ENCODE results near the gene ST7.

ST7 gene

GRCh38 chr7:117190104-117190503 is 236.8 kb downstream of the ST7 start:
- Histone ChIP-seq H3K36me3 (ENCODE audit: control insufficient read depth in 2 of 2, insufficient read depth in 2 of 2, low read length in 2 of 2) (peaks cover 10 to 22% of the 10 kb centered on the region in 2 donors), H3K9ac (ENCODE audit: low read length in 2 of 2) (no peak overlapping the region), H3K4me3 (ENCODE audit: low read length in 2 of 2) (no peak overlapping the region), H3K4me1 (ENCODE audit: control insufficient read depth, insufficient read depth, low read length) (no peaks in the 10 kb centered on the region), H3K27me3 (ENCODE audit: control insufficient read depth in 1 of 2, insufficient read depth in 2 of 2, low read length in 2 of 2) (no peaks in the 10 kb centered on the region), H3K27ac (ENCODE audit: low read length) (no peak overlapping the region), H3K9me3 (ENCODE audit: control insufficient read depth in 2 of 2, low read length in 2 of 2) (no peaks in the 10 kb centered on the region)

- Histone ChIP-seq H3K9me3 (ENCODE audit: control insufficient read depth in 2 of 2, low read length in 2 of 2) (no peaks in the 10 kb centered on the region), H3K4me3 (ENCODE audit: low read length in 2 of 2) (no peak overlapping the region), H3K4me1 (ENCODE audit: control insufficient read depth, insufficient read depth, low read length) (no peaks in the 10 kb centered on the region), H3K27me3 (ENCODE audit: control insufficient read depth in 1 of 2, insufficient read depth in 2 of 2, low read length in 2 of 2) (no peaks in the 10 kb centered on the region), H3K27ac (ENCODE audit: low read length) (no peak overlapping the region), H3K36me3 (ENCODE audit: control insufficient read depth in 2 of 2, insufficient read depth in 2 of 2, low read length in 2 of 2) (peaks cover 10 to 22% of the 10 kb centered on the region in 2 donors), H3K9ac (ENCODE audit: low read length in 2 of 2) (no peak overlapping the region)
Measured at GRCh38 chr7:117190746-117191435, 237.6 kb downstream of the ST7 start.

GRCh38 chr7:117192108-117192507 is 238.8 kb downstream of the ST7 start:
- Histone ChIP-seq H3K27ac (ENCODE audit: low read length) (no peak overlapping the region), H3K4me3 (ENCODE audit: low read length in 2 of 2) (no peak overlapping the region)

GRCh38 chr7:117193564-117193963 is 240.3 kb downstream of the ST7 start:
- no peaks in the 10 kb centered on the region for H3K9me3 ChIP-seq (ENCODE audit: control insufficient read depth in 2 of 2, low read length in 2 of 2)

More at GRCh38 chr7:117192108-117192507, 238.8 kb downstream of the ST7 start:
- no peaks in the 10 kb centered on the region for H3K27me3 ChIP-seq (ENCODE audit: control insufficient read depth in 1 of 2, insufficient read depth in 2 of 2, low read length in 2 of 2)
- no peaks in the 10 kb centered on the region for H3K9me3 ChIP-seq (ENCODE audit: control insufficient read depth in 2 of 2, low read length in 2 of 2)
- H3K9ac ChIP-seq (ENCODE audit: low read length in 2 of 2), result no peak overlapping the region
- H3K4me1 ChIP-seq (ENCODE audit: control insufficient read depth, insufficient read depth, low read length), result no peaks in the 10 kb centered on the region
- peaks cover 10 to 22% of the 10 kb centered on the region in 2 donors for H3K36me3 ChIP-seq (ENCODE audit: control insufficient read depth in 2 of 2, insufficient read depth in 2 of 2, low read length in 2 of 2)

GRCh38 chr7:117194445-117194844 is 241.1 kb downstream of the ST7 start:
- no peaks in the 10 kb centered on the region for H3K4me1 ChIP-seq (ENCODE audit: control insufficient read depth, insufficient read depth, low read length)
- H3K9ac ChIP-seq (ENCODE audit: low read length in 2 of 2), result no peak overlapping the region
- H3K27ac ChIP-seq (ENCODE audit: low read length), result no peak overlapping the region
- H3K27me3 ChIP-seq (ENCODE audit: control insufficient read depth in 1 of 2, insufficient read depth in 2 of 2, low read length in 2 of 2), result no peaks in the 10 kb centered on the region
- no peak overlapping the region for H3K4me3 ChIP-seq (ENCODE audit: low read length in 2 of 2)
- H3K36me3 ChIP-seq (ENCODE audit: control insufficient read depth in 2 of 2, insufficient read depth in 2 of 2, low read length in 2 of 2), result peaks cover 10 to 20% of the 10 kb centered on the region in 2 donors
- no peaks in the 10 kb centered on the region for H3K9me3 ChIP-seq (ENCODE audit: control insufficient read depth in 2 of 2, low read length in 2 of 2)

More at GRCh38 chr7:117193564-117193963, 240.3 kb downstream of the ST7 start:
- no peak overlapping the region for H3K4me3 ChIP-seq (ENCODE audit: low read length in 2 of 2)
- H3K36me3 ChIP-seq (ENCODE audit: control insufficient read depth in 2 of 2, insufficient read depth in 2 of 2, low read length in 2 of 2), result peaks cover 10 to 23% of the 10 kb centered on the region in 2 donors
- no peaks in the 10 kb centered on the region for H3K27me3 ChIP-seq (ENCODE audit: control insufficient read depth in 1 of 2, insufficient read depth in 2 of 2, low read length in 2 of 2)
- H3K4me1 ChIP-seq (ENCODE audit: control insufficient read depth, insufficient read depth, low read length), result no peaks in the 10 kb centered on the region
- H3K27ac ChIP-seq (ENCODE audit: low read length), result no peak overlapping the region
- H3K9ac ChIP-seq (ENCODE audit: low read length in 2 of 2), result no peak overlapping the region

- Histone ChIP-seq H3K36me3 (ENCODE audit: control insufficient read depth in 2 of 2, insufficient read depth in 2 of 2, low read length in 2 of 2) (peaks cover 3 to 11% of the 10 kb centered on the region in 2 donors), H3K27ac (ENCODE audit: low read length) (no peak overlapping the region), H3K9me3 (ENCODE audit: control insufficient read depth in 2 of 2, low read length in 2 of 2) (no peaks in the 10 kb centered on the region), H3K4me3 (ENCODE audit: low read length in 2 of 2) (no peak overlapping the region), H3K4me1 (ENCODE audit: control insufficient read depth, insufficient read depth, low read length) (no peaks in the 10 kb centered on the region), H3K27me3 (ENCODE audit: control insufficient read depth in 1 of 2, insufficient read depth in 2 of 2, low read length in 2 of 2) (no peaks in the 10 kb centered on the region), H3K9ac (ENCODE audit: low read length in 2 of 2) (no peak overlapping the region)
Measured at GRCh38 chr7:117195361-117196029, 242.2 kb downstream of the ST7 start.

- no peak overlapping the region for H3K4me3 ChIP-seq (ENCODE audit: low read length in 2 of 2)
- H3K9ac ChIP-seq (ENCODE audit: low read length in 2 of 2), result no peak overlapping the region
- H3K9me3 ChIP-seq (ENCODE audit: control insufficient read depth in 2 of 2, low read length in 2 of 2), result no peaks in the 10 kb centered on the region
- H3K36me3 ChIP-seq (ENCODE audit: control insufficient read depth in 2 of 2, insufficient read depth in 2 of 2, low read length in 2 of 2), result peaks cover 3 to 11% of the 10 kb centered on the region in 2 donors
- H3K27me3 ChIP-seq (ENCODE audit: control insufficient read depth in 1 of 2, insufficient read depth in 2 of 2, low read length in 2 of 2), result no peaks in the 10 kb centered on the region
- no peak overlapping the region for H3K27ac ChIP-seq (ENCODE audit: low read length)
- no peaks in the 10 kb centered on the region for H3K4me1 ChIP-seq (ENCODE audit: control insufficient read depth, insufficient read depth, low read length)
Measured at GRCh38 chr7:117200132-117200531, 246.8 kb downstream of the ST7 start.

- Histone ChIP-seq H3K9me3 (ENCODE audit: control insufficient read depth in 2 of 2, low read length in 2 of 2) (no peaks in the 10 kb centered on the region), H3K9ac (ENCODE audit: low read length in 2 of 2) (no peak overlapping the region), H3K27ac (ENCODE audit: low read length) (no peak overlapping the region), H3K4me1 (ENCODE audit: control insufficient read depth, insufficient read depth, low read length) (no peaks in the 10 kb centered on the region), H3K4me3 (ENCODE audit: low read length in 2 of 2) (no peak overlapping the region), H3K27me3 (ENCODE audit: control insufficient read depth in 1 of 2, insufficient read depth in 2 of 2, low read length in 2 of 2) (no peaks in the 10 kb centered on the region), H3K36me3 (ENCODE audit: control insufficient read depth in 2 of 2, insufficient read depth in 2 of 2, low read length in 2 of 2) (peaks cover 3 to 11% of the 10 kb centered on the region in 2 donors)
Measured at GRCh38 chr7:117200786-117201458, 247.6 kb downstream of the ST7 start.

- Histone ChIP-seq H3K27ac (ENCODE audit: low read length) (no peak overlapping the region), H3K4me1 (ENCODE audit: control insufficient read depth, insufficient read depth, low read length) (no peaks in the 10 kb centered on the region), H3K27me3 (ENCODE audit: control insufficient read depth in 1 of 2, insufficient read depth in 2 of 2, low read length in 2 of 2) (no peaks in the 10 kb centered on the region), H3K36me3 (ENCODE audit: control insufficient read depth in 2 of 2, insufficient read depth in 2 of 2, low read length in 2 of 2) (peaks cover 3 to 11% of the 10 kb centered on the region in 2 donors), H3K9me3 (ENCODE audit: control insufficient read depth in 2 of 2, low read length in 2 of 2) (no peaks in the 10 kb centered on the region), H3K4me3 (ENCODE audit: low read length in 2 of 2) (no peak overlapping the region), H3K9ac (ENCODE audit: low read length in 2 of 2) (no peak overlapping the region)
Measured at GRCh38 chr7:117202511-117202910, 249.2 kb downstream of the ST7 start.

GRCh38 chr7:117203205-117203604 is 249.9 kb downstream of the ST7 start:
- Histone ChIP-seq H3K9ac (ENCODE audit: low read length in 2 of 2) (no peak overlapping the region), H3K27ac (ENCODE audit: low read length) (no peak overlapping the region), H3K9me3 (ENCODE audit: control insufficient read depth in 2 of 2, low read length in 2 of 2) (no peaks in the 10 kb centered on the region), H3K36me3 (ENCODE audit: control insufficient read depth in 2 of 2, insufficient read depth in 2 of 2, low read length in 2 of 2) (peaks cover 3 to 9% of the 10 kb centered on the region in 2 donors), H3K27me3 (ENCODE audit: control insufficient read depth in 1 of 2, insufficient read depth in 2 of 2, low read length in 2 of 2) (no peaks in the 10 kb centered on the region), H3K4me3 (ENCODE audit: low read length in 2 of 2) (no peak overlapping the region), H3K4me1 (ENCODE audit: control insufficient read depth, insufficient read depth, low read length) (no peaks in the 10 kb centered on the region)

Measured in stomach smooth muscle (tissue), 2 donors.